SK-N-SH treated with all-trans-retinoic acid at 6 μM for 48 hours (cell line): ENCODE results near the gene PREP.

ENCODE experiments used
- ATAC-seq: fragments of 200-7000 bp; cut with Tn5 transposase; 3 replicates; pipeline ENCODE4 v1.9.1; 2020; ENCODE audit warnings: mild to moderate bottlenecking, moderate library complexity
- BACH2 ChIP-seq: fragments of 250-450 bp; sonication (Bioruptor Pico); IDR thresholded peaks from 2 replicates; pipeline ENCODE4 v1.9.0; 2021; ENCODE audit warnings: mild to moderate bottlenecking, borderline replicate concordance
- CREB5 ChIP-seq: fragments of 250-450 bp; sonication (Bioruptor Pico); IDR thresholded peaks from 2 replicates; pipeline ENCODE4 v1.5.1; 2020; ENCODE audit warnings: low read depth, mild to moderate bottlenecking, moderate library complexity
- CSDC2 ChIP-seq: fragments of 250-450 bp; sonication (Bioruptor Pico); IDR thresholded peaks from 2 replicates; pipeline ENCODE4 v1.5.0; 2020; ENCODE audit warnings: mild to moderate bottlenecking, moderate library complexity
- GLIS3 ChIP-seq: fragments of 250-450 bp; sonication (Bioruptor Pico); IDR thresholded peaks from 2 replicates; pipeline ENCODE4 v1.5.0; 2020; ENCODE audit warnings: mild to moderate bottlenecking, moderate library complexity
- ISL1 ChIP-seq: fragments of 250-450 bp; sonication (Bioruptor Pico); IDR thresholded peaks from 2 replicates; pipeline ENCODE4 v2.1.2; 2022; ENCODE audit warnings: mild to moderate bottlenecking, moderate library complexity
- OSR1 ChIP-seq: fragments of 250-450 bp; sonication (Bioruptor Pico); IDR thresholded peaks from 2 replicates; pipeline ENCODE4 v1.8.0; 2022; ENCODE audit warnings: moderate library complexity, mild to moderate bottlenecking, inconsistent platforms
- PATZ1 ChIP-seq: fragments of 250-450 bp; sonication (Bioruptor Pico); IDR thresholded peaks from 2 replicates; pipeline ENCODE4 v1.8.0; 2020; ENCODE audit warnings: mild to moderate bottlenecking, moderate library complexity, borderline replicate concordance
- POU6F1 ChIP-seq: fragments of 250-450 bp; sonication (Bioruptor Pico); IDR thresholded peaks from 2 replicates; pipeline ENCODE4 v1.8.0; 2021; ENCODE audit warnings: low read depth, mild to moderate bottlenecking, moderate library complexity, borderline replicate concordance
- PPARA ChIP-seq: fragments of 250-450 bp; sonication (Bioruptor Pico); IDR thresholded peaks from 2 replicates; pipeline ENCODE4 v1.5.0; 2020; ENCODE audit warnings: mild to moderate bottlenecking, borderline replicate concordance
- RARB ChIP-seq: fragments of 250-450 bp; sonication (Bioruptor Pico); IDR thresholded peaks from 2 replicates; pipeline ENCODE4 v1.8.0; 2021; ENCODE audit warnings: mild to moderate bottlenecking, moderate library complexity
- SNAI2 ChIP-seq: fragments of 250-450 bp; sonication (Bioruptor Pico); IDR thresholded peaks from 2 replicates; pipeline ENCODE4 v1.5.0; 2020; ENCODE audit warnings: mild to moderate bottlenecking, moderate library complexity
- TCF4 ChIP-seq: fragments of 250-450 bp; sonication (Bioruptor Pico); IDR thresholded peaks from 2 replicates; pipeline ENCODE4 v1.8.0; 2021; ENCODE audit warnings: mild to moderate bottlenecking, moderate library complexity, borderline replicate concordance
- TOX ChIP-seq: fragments of 250-450 bp; sonication (Bioruptor Pico); IDR thresholded peaks from 2 replicates; pipeline ENCODE4 v1.8.0; 2021; ENCODE audit warnings: mild to moderate bottlenecking, moderate library complexity, borderline replicate concordance
- TSHZ2 ChIP-seq: fragments of 250-450 bp; sonication (Bioruptor Pico); IDR thresholded peaks from 2 replicates; pipeline ENCODE4 v1.5.0; 2020; ENCODE audit warnings: mild to moderate bottlenecking, moderate library complexity
- ZFP3 ChIP-seq: fragments of 250-450 bp; sonication (Bioruptor Pico); IDR thresholded peaks from 2 replicates; pipeline ENCODE4 v1.5.0; 2020; ENCODE audit warnings: mild to moderate bottlenecking, moderate library complexity
- ZFP30 ChIP-seq: fragments of 450-650 bp; formaldehyde crosslinking; IDR thresholded peaks from 2 replicates; pipeline ENCODE4 v1.5.0; 2022; ENCODE audit warnings: mild to moderate bottlenecking, moderate library complexity
- ZNF565 ChIP-seq: fragments of 450-650 bp; formaldehyde crosslinking; conservative IDR thresholded peaks from 2 replicates; pipeline ENCODE4 v1.5.0; 2020; ENCODE audit warnings: low read depth, mild to moderate bottlenecking, moderate library complexity
- ZNF8 ChIP-seq: fragments of 450-650 bp; formaldehyde crosslinking; IDR thresholded peaks from 2 replicates; pipeline ENCODE4 v1.5.0; 2020; ENCODE audit warnings: mild to moderate bottlenecking, moderate library complexity

The PREP gene

GRCh38 chr6:105304366-105304765, 98.5 kb downstream of the PREP start:
- TF ChIP-seq TSHZ2 (CRISPR knock-in tag) (no peak), OSR1 (CRISPR knock-in tag) (no peak), BACH2 (no peak), PATZ1 (CRISPR knock-in tag) (no peak), PPARA (CRISPR knock-in tag) (no peak), TOX (CRISPR knock-in tag) (no peak)
- ATAC-seq, result no peak

GRCh38 chr6:105302617-105303128, 100.2 kb downstream of the PREP start:
- no peak for TF ChIP-seq PPARA (CRISPR knock-in tag)
- TF ChIP-seq TSHZ2 (CRISPR knock-in tag), result no peak
- TF ChIP-seq OSR1 (CRISPR knock-in tag), result no peak
- no peak for TF ChIP-seq POU6F1
- no peak for TF ChIP-seq ZNF565 (CRISPR knock-in tag)
- no peak for TF ChIP-seq ZNF8 (CRISPR knock-in tag)
- TF ChIP-seq ZFP30 (CRISPR knock-in tag), result no peak
- TF ChIP-seq GLIS3 (CRISPR knock-in tag), result no peak
- TF ChIP-seq ISL1 (CRISPR knock-in tag), result no peak
- TF ChIP-seq RARB, result no peak
- no peak for TF ChIP-seq TCF4
- TF ChIP-seq ZFP3, result no peak
- no peak for TF ChIP-seq BACH2
- no peak for TF ChIP-seq PATZ1 (CRISPR knock-in tag)
- no peak for TF ChIP-seq TOX (CRISPR knock-in tag)
- TF ChIP-seq CREB5, result no peak
- TF ChIP-seq SNAI2 (CRISPR knock-in tag), result no peak
- TF ChIP-seq CSDC2, result no peak

More at GRCh38 chr6:105302617-105303128, 100.2 kb downstream of the PREP start:
- no peak for ATAC-seq
